ENCODE results near the gene RPL39. TPM values are rescaled to one million over a fixed set of nuclear protein-coding genes. Genes with fewer than 3 reads are reported as not detected.
"Not testable (repeated sequence)": the region's sequence is repeated elsewhere in the genome, so short reads cannot be mapped to it uniquely, and the experiment has no call there.

The RPL39 gene
- 1,963 TPM for total RNA-seq

DNA sequence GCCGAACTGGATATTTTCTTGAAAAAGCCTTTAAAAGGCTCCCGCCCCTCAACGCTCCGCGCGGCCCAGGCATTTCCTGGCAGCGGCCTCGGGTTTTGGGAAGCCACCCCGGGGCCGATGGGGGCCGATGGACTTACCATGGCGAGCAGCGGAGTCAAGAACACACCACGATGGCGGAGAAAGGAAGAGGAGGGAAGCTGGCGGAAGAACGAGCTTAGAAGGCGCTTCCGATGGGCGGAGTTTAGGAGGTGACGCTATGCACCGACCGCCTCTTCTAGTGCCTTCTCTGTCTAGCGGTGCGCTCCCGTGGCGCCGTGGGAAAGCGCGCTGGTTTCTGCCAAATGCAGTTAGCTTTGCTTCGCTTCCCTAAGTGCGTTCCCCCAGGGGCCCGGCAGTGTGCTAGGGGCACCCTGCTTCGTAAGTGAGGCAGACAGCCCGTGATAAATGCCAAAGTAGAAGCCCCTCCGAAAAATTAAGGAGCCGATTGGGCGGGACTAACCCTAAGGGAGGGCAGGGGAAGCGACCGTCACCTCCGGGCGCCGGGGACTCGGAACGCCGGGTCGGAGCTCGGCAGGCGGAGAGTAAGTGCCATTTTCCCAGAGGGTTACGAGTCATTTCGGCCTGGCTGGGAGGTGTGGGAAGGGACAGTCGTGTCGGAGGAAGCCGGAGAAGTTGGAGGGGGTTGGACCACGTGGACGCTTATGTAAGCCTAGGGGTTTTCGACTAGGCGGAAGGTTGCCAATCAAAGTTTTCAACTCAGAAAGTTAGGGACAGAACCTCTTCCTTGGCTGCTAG lies at the start of gene RPL39:
TSS of gene RPL39 (minus strand) at position 194 of the 795 bp plus-strand sequence. CDS start at position 140, 54 bp downstream.
- DNase-seq (ENCODE audit: low read depth in 2 of 3, low spot score in 2 of 3): peak; percentile 52 to 92 (median 85)

GRCh38 chrX:119833905-119834304 lies 42.5 kb upstream of the RPL39 start:
- DNase-seq (ENCODE audit: low read depth in 2 of 3, low spot score in 2 of 3): no peak

DNA sequence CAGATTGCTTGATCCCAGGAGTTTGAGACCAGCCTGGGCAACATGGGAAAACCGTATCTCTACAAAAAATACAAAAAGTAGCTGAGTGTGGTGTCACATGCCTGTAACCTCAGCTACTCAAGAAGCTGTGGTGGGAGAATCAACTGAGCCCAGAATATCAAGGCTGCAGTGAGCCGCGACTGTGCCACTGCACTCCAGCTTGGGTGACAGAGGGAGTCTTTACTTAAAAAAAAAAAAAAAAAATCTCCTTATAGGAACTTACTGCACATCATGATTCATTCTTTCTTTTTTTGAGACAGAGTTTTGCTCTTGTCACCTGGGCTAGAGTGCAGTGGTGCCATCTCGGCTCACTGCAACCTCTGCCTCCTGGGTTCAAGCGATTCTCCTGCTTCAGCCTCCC lies 37.0 kb upstream of the RPL39 start:
- DNase-seq (ENCODE audit: low read depth in 2 of 3, low spot score in 2 of 3): no peak

DNA sequence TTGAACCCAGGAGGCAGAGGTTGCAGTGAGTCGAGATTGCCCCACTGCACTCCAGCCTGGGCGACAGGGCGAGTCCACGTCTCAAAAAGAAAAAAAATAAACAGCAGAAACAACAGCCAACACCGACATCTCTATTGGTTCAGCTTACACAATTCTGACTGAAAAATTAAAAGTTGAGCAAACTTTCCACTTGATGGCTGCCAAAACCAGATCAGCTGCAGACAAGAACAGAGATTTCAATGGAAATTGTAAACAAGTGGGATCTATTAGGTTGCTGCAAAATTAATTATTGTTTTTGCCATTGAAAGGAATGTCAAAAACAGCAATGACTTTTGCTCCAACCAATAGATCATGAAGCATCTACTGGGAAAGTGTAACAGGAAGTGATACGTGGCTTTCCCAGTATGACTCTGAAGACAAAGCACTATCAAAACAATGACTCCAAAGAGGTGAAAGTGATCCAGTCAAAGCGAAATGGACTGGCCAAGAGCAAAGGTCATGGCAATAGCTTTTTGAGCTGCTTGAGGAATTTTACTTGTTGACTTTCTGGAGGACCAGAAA lies 35.0 kb upstream of the RPL39 start:
- no peak for DNase-seq (ENCODE audit: low read depth in 2 of 3, low spot score in 2 of 3)

DNA sequence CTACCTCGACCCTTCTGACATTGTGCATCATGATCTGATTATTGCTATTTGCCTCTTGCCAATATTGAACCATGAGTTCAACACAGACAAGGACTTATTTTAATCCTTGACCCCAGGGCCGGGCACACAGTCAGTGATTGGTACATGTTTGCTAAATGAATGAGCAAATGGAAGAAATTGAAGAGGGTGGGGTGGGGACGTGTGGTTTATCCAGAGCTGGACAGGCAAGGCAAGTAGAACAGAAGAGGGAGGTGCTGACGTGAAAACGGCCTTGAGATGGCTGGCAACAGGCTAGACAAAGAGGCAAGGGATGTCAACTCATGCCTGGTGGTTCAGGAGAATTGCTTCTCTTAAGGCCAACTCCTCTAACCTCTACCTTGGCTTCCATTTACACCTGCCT lies 32.8 kb upstream of the RPL39 start:
- not testable (repeated sequence) for DNase-seq (ENCODE audit: low read depth in 2 of 3, low spot score in 2 of 3)

- DNase-seq (ENCODE audit: low read depth in 2 of 3, low spot score in 2 of 3): peak in 2 of 3 donors; percentile 60 to 90
Observed at GRCh38 chrX:119821703-119822102, 30.3 kb upstream of the RPL39 start.

DNA sequence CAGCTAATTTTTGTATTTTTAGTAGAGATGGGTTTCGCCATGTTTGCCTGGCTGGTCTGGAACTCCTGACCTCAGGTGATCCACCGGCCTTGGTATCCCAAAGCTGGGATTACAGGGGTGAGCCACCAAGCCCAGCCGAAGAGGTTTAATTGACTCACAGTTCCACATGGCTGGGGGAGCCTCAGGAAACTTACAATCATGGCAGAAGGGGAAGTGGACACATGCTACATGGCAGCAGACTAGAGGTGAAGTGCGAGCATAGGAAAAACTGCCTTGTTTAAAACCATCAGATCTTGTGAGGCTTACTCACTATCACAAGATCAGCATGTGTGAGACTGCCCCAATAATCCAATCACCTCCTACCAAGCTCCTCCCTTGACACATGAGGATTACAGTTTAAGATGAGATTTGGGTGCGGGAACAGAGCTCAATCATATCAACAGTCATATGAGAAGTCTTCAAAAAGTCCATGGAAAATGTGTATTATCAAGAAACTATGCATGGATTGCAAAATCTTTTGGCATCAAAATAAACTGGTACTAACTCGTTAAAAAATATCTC lies 25.8 kb upstream of the RPL39 start:
- no peak for DNase-seq (ENCODE audit: low read depth in 2 of 3, low spot score in 2 of 3)

DNA sequence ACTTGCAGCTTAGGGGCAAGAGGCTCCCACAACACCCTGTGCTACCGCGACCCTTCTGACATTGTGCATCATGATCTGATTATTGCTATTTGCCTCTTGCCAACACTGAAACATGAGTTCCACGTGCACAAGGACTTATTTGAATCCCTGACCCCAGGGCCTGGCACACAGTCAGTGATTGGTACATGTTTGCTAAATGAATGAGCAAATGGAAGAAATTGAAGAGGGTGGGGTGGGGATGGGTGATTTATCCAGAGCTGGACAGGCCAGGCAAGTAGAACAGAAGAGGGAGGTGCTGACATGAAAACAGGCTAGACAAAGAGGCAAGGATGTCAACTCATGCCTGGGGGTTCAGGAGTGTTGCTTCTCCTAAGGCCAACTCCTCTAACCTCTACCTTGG lies 24.9 kb upstream of the RPL39 start:
- DNase-seq (ENCODE audit: low read depth in 2 of 3, low spot score in 2 of 3): no peak

- peak in 1 of 3 donors; percentile 8 for DNase-seq (ENCODE audit: low read depth in 2 of 3, low spot score in 2 of 3)
Observed at GRCh38 chrX:119809185-119809666, 17.8 kb upstream of the RPL39 start.

DNA sequence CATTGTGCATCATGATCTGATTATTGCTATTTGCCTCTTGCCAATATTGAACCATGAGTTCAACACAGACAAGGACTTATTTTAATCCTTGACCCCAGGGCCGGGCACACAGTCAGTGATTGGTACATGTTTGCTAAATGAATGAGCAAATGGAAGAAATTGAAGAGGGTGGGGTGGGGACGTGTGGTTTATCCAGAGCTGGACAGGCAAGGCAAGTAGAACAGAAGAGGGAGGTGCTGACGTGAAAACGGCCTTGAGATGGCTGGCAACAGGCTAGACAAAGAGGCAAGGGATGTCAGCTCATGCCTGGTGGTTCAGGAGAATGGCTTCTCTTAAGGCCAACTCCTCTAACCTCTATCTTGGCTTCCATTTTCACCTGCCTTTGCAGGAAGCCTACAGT lies 17.0 kb upstream of the RPL39 start:
- not testable (repeated sequence) for DNase-seq (ENCODE audit: low read depth in 2 of 3, low spot score in 2 of 3)

DNA sequence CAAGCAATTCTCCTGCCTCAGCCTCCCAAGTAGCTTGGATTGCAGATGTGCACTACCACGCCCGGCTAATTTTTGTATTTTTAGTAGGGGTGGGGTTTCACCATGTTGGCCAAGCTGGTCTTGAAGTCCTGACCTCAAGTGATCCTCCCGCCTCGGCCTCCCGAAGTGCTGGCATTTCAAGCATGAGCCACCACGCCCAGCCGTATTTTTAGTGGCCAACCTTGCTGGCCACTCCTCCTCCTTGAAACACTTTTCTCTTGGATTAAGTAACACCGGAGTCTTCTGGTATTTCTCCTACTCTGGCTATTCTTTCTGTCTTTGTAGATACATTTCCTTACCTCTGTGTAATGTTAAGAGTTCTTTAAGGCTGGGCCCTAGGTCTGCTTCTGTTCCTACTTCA lies 11.1 kb upstream of the RPL39 start:
- no peak for DNase-seq (ENCODE audit: low read depth in 2 of 3, low spot score in 2 of 3)

DNA sequence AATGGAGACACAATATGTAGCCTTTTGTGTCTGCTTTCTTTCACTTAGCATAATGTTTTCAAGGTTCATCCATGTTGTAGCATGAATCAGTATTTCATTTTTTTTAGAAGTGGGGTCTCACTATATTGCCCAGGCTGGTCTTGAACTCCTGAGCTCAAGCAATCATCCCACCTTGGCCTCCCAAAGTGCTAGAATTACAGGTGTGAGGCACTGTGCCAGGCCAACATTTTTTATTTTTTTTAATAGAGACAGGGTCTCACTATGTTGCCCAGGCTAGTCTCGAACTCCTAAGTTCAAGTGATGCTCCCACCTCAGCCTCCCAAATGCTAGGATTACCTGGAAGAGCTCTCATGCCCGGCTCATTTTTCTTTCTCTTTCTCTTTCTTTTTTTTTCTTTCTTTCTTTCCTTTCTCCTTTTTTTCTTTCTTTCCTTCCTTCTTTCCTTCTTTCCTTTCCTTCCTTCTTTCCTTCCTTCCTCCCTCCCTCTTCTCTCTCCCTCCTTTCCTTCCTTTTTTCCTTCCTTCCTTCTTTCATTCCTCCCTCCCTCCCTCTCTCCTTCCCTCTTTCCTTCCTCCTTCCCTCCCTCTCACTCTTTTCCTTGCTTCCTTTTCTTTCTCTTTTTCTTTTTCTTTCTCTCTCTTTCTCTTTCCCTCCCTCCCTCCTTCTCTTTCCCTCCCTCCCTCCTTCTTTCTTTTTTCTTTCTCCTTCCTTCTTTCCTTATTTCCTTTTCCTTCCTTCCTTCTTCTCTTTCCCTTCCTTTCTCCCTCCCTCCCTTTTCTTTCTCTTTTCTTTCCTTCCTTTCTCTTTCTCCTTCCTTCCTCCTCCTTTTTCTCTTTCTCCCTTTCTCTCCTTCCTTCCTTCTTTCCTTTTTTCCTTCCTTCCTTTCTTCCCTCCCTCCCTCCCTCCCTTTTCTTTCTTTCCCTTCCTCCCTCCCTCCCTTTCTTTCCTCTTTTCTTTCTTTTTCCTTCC lies 10.1 kb upstream of the RPL39 start:
- no peak for DNase-seq (ENCODE audit: low read depth in 2 of 3, low spot score in 2 of 3)

- DNase-seq (ENCODE audit: low read depth in 2 of 3, low spot score in 2 of 3): peak in 2 of 3 donors; percentile 43 to 68
Observed at GRCh38 chrX:119790977-119791436, 423 bp downstream of the RPL39 start.

DNA sequence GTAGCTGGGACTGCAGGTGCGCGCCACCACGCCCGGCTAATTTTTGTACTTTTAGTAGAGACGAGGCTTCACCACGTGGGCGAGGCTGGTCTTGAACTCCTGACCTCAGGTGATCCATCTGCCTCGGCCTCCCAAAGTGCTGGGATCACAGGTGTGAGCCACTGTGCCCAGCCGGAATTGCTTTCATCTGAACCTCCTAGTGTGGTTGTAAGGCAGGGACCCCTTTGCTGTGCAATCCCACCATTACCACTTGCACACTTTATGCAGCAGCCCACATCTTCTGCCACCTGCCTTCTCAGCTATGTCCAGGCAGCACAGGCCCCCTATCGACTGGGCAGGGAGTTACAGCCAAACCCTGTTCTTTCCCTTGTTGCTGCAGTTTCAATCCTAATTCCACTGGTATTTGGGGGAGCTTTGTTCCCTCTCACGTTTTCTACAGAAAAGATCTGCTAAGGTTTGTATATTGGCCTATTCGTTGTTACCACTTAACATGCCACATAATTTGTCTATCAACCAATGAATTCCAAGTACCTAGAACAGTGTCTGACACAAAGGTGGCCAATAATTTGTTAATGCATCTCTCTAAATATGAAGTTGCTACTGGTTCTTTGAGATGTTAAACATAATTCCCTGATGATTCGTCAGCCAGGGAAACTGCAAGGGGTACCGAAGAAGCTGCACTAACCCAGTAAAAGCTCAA lies 6.5 kb downstream of the RPL39 start:
- DNase-seq (ENCODE audit: low read depth in 2 of 3, low spot score in 2 of 3): peak in 2 of 3 donors; percentile 38 to 55

DNA sequence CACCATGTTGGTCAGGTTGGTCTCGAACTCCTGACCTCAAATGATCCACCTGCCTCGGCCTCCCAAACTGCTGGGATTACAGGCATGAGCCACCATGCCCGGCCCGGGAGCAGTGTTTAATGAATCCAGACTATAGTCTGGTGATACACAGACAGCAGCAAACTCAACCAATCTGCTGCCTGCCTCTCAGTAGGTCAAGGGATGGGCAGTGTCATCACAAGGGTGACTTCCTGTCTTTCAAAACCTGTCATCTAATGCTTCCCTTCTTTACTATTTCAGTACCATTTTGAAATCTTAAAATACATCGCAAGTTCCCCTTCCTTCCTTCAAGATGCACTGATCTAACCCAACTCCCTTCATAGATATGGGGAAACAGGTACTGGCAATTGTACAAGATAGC lies 8.4 kb downstream of the RPL39 start:
- DNase-seq (ENCODE audit: low read depth in 2 of 3, low spot score in 2 of 3): no peak

- DNase-seq (ENCODE audit: low read depth in 2 of 3, low spot score in 2 of 3): no peak
Observed at GRCh38 chrX:119778829-119779228, 12.6 kb downstream of the RPL39 start.

DNA sequence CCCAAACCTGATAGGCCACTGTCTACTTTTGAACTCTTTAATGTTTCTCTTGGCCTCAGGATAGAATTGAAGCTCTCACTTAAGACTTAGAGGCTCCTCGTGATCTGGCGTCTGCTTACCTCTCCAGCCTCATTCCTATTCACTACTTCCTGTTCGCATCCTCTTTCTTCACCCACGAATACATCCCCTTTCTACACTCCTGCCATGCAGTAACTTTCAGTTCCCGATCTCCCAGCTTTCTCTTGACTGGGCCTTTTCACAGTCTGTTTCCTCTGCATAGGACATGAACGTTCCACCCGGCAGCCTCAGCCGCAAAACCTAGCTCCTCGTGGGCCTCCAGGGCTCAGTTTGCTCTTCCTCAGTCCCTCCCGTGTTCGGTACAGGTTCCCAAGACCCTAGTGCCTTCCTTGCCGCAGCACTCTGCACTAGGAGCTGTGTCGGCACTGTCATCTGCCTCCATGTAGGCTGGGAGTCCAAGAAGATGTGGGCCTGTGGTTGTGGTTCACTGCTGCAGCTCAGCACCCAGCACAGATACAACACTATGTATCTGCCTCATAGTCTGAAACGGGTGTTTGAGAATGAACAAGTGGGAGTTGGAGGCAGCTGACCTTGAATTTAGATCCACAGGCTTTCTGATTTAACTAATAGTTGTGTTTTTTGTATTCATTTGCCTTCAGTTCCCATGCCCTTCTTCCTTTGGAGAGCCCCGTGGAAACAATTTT lies 15.8 kb downstream of the RPL39 start:
- DNase-seq (ENCODE audit: low read depth in 2 of 3, low spot score in 2 of 3): no peak

DNA sequence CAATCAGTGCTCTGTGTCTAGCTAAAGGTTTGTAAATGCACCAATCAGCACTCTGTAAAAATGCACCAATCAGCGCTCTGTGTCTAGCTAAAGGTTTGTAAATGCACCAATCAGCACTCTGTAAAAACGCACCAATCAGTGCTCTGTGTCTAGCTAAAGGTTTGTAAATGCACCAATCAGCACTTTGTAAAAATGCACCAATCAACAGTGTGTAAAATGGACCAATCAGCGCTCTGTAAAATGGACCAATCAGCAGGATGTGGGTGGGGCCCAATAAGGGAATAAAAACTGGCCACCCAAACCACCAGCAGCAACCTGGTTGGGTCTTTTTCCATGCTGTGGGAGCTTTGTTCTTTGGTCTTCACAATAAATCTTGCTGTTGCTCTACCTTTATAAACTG lies 22.0 kb downstream of the RPL39 start:
- not testable (repeated sequence) for DNase-seq (ENCODE audit: low read depth in 2 of 3, low spot score in 2 of 3)

DNA sequence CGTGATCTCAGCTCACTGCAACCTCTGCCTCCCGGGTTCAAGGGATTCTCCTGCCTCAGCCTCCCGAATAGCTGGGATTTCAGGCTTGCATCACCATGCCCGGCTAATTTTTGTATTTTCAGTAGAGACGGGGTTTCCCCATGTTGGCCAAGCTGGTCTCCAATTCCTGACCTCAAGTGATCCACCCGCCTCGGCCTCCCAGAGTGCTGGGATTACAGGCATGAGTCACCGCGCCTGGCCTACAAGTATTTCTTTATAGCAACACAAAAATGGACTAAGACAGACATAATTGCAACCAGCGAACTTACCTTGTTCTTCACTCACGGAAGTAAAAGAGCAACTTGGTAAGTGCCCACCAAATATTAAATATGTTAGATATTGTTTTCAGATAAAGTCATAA lies 23.0 kb downstream of the RPL39 start:
- not testable (repeated sequence) for DNase-seq (ENCODE audit: low read depth in 2 of 3, low spot score in 2 of 3)
